Coronary artery (tissue), 2 donors: ENCODE results near the gene MAD1L1.

Source experiments
- DNase-seq: peaks from one replicate; pipeline ENCODE4 v3.0.0-alpha.2; 2017; ENCODE audit warnings: low spot score
- H3K27ac ChIP-seq, 2 donors: fragments of 200-600 bp; sonication (generic); one replicate each; pipeline ENCODE4 v1.5.1; 2016 to 2019
- H3K4me3 ChIP-seq: fragments of 200-600 bp; sonication (generic); 2 replicates; pipeline ENCODE4 v1.5.1; 2016; ENCODE audit warnings: mild to moderate bottlenecking, moderate library complexity
- TF ChIP-seq, protein P1 (sequence below): fragments of 200-600 bp; sonication (generic); IDR thresholded peaks from one replicate; pipeline ENCODE4 v1.5.1; 2019; ENCODE audit warnings: antibody characterized with exemption

Gene MAD1L1

DNA sequence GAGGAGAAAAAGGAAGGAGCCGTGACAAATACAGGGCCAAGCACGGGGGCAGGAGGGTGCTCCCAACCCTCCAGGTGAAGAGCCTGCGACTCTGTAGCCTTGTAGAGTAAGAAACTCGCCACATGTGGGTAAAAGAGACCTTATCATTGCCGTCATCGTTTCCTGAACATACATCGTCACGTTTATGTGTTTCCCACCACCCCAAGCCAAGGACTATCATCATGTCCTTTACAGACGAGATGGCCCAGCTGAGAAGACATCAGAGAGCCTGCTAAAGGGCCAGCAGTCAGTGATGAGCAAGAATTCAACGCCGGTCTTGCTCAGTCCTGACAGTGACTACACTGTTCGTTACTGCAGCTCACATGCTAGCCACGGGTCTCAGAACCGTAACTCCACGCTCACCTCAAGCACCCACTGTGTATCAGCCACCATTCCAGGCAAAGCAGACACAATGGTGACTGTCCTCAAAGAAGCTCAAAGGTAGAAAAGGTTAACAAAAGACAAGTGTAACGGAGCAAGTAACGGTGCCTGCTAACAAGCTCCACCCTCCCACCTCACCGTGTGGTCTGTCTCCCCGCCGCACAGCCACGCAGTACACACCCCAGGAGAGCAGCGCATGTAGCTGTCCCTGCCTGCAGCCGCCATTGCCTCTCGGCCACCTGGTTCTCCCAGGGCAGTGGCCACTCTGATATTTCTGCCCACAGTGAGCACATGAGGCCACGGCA, 147.8 kb downstream of the MAD1L1 start:
- H3K4me3 ChIP-seq: no peak overlapping the region
- H3K27ac ChIP-seq: no peak overlapping the region
- TF ChIP-seq, protein P1, sequence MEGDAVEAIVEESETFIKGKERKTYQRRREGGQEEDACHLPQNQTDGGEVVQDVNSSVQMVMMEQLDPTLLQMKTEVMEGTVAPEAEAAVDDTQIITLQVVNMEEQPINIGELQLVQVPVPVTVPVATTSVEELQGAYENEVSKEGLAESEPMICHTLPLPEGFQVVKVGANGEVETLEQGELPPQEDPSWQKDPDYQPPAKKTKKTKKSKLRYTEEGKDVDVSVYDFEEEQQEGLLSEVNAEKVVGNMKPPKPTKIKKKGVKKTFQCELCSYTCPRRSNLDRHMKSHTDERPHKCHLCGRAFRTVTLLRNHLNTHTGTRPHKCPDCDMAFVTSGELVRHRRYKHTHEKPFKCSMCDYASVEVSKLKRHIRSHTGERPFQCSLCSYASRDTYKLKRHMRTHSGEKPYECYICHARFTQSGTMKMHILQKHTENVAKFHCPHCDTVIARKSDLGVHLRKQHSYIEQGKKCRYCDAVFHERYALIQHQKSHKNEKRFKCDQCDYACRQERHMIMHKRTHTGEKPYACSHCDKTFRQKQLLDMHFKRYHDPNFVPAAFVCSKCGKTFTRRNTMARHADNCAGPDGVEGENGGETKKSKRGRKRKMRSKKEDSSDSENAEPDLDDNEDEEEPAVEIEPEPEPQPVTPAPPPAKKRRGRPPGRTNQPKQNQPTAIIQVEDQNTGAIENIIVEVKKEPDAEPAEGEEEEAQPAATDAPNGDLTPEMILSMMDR: no peak
- DNase-seq: no peak

DNA sequence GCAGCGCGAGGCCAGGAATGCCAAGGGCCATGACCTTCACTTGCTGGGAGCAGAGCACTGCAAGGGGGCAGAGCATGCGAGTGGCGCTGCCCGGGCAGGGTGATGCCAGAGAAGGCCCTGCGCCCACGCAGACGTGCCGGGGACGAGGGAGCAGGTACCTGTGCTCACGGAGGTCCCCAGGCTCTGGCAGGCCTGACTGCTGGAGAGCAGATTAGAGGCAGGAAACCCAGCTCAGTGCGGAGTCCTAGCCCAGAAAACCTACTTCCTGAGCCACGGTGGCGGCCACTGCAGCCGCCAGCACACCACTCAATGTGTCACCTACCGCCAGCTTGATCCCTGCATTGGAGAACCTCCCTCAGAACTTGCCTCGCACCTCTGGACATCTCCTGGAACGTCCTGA, 148.4 kb downstream of the MAD1L1 start:
- H3K4me3 ChIP-seq: no peak overlapping the region
- H3K27ac ChIP-seq: no peak overlapping the region
- TF ChIP-seq, protein P1: no peak
- no peak for DNase-seq

DNA sequence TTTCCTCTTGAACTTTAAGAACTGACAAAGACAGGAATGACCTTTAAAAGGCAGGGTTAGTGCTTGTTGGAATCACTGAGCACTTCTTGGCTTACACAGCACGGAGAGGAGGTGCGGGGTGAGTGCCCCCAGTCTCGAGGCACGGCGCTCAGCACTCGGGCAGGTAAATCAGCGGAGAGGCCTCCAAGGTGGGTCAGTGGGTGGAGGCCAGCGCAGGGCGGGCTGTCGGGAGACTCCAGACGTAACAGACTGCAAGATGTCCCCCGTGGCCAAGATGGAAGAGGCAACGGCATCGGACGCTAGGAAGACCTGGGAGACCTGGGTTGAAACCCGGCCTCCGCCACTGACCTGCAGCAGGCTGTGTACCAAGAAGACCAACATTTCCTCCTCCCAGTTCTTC, 149.4 kb downstream of the MAD1L1 start:
- TF ChIP-seq, protein P1: no peak
- no peak overlapping the region for H3K4me3 ChIP-seq
- DNase-seq: no peak
- H3K27ac ChIP-seq: no peak overlapping the region

DNA sequence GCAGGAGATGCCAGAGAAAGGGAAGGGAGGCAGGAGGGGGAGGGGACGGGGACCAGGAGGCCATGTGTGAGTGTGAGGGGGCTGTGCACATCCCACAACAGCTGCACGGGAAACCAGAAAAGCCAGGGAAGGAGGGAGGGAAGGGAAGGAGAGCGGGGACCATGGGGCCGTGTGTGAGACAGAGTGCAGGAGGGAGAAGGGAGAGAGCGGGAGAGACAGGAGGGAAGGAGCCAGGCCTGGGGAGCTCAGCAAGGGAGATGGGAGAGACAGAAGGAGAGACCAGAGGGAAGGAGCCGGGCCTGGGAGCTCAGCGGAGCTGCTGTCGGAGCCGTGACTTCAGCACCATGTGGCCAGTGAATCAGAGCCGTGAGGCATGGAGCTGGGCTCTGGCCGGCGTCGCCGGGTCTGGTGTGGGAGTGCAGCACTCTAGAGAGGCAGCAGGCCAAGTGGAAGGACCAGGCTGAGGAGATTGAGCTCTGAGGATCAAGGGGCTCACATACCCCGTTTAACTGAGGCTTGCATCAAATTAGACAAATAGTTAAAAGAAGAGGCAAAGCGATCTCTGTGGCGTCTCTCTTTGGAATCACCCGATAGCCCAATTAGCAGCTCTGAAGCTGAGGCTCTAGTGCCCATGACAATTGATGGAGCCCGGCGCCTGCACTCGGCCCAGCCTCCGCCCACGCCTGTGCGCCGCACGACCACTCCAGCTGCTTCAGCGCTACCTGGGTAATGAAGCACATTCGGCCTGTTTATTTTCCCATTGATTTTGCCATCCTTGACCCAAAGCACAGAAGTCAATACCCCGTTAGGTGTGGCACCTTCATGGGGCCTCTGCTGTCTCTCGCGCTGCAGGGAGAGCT, 150.4 kb downstream of the MAD1L1 start:
- Histone ChIP-seq H3K4me3 (no peak overlapping the region), H3K27ac (no peak overlapping the region)
- TF ChIP-seq, protein P1: no peak
- no peak for DNase-seq

DNA sequence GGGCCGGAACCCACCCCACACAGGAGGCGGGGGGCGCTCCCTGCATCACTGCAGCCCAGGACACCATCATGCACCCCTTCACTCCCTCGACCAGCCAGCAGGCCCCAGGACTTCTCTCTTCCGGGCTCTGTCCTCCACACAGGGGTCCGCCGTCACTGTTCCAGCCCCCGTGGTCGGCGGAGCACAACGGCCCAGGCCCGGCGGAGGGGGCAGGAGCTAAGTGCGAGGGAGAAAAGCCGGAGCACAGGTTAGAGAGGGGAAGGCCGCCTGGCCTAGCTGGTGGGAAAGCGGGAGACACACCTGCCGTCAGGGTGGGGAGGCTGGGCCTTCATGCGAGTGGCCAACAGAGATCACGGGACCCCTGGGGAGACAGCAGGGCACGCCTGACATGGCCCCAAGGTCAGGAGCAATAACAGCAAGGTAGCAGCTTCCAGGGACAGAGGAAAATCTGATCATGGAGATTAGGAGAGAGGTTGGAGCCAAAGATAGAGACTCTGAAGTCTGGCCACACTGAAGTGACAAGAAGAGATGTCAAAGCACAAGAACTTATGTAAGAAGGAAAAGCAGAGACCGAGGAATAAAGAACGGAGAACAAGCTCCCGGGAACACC, 151.1 kb downstream of the MAD1L1 start:
- H3K4me3 ChIP-seq: no peak overlapping the region
- no peak for DNase-seq
- no peak overlapping the region for H3K27ac ChIP-seq
- TF ChIP-seq, protein P1: no peak

DNA sequence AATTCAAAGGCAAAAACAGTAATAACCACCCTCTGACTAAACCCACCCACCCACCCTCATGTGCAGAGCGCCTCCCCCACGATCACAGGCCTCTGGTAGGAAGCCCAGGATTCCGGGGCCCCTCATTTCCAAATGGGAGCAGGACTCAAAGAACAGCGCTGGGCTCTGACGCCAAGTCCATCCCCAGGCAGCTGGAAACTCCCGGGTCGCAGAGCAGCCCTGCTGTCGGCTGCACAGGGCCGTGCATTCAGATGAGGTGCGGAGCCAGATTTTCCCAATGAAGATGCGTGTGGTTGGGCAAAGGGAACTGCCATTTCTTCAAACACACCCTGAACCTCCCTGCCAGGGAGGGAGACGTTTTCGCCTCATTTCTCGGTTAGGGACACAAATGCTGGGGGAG, 152.3 kb downstream of the MAD1L1 start:
- no peak overlapping the region for H3K27ac ChIP-seq
- TF ChIP-seq, protein P1: no peak
- no peak for DNase-seq
- H3K4me3 ChIP-seq: no peak overlapping the region
